ENCODE data around the gene TBCA. TPM values are rescaled to one million over a fixed set of nuclear protein-coding genes. Genes with fewer than 3 reads are reported as not detected.

The TBCA gene
- total RNA-seq, 4 donors from 2014 or later = 127 to 222 (median 165) TPM

DNA sequence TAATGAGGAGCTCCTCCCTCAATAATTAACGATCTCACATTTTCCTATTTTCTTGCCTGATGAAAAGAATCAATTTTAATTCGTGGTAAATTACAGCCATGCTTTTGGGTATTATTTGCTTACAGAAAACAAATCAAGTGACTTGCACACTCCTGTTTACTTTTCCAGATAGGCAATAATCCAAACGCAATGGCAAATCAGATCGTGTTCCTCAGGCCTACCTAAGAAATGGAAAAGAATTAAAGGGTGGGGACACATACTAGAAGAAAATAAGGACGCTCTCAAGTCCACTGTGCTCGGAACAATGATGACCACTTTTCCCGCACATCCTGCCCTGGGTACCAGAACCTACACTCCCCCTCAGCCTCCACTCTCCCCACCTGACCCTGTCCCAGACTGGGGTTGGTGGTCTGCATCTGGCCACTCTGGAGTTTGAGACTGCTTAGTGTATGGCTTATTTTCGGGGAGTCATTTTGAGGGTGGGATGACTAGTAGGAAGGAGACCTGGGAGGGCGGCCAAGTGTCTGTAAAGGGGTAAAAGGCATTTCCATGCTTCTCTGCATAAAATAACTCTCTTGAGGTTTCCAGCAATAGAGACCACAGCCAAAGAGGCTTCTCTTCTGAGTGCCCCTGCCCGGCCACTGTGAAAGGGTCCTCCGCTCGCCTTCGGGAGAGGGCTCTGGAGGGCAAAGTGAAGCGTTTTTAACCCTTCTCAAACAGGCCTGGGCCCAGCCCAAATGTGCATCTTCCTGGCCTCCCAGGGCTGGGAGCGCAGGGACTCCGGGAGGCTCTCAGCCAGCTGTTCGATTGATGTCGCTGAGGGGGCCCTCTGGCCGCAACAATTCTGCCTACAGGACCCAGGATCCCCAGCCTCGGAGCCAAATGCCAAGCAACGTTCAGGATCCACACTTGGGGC, 133.1 kb downstream of the TBCA start:
- Histone ChIP-seq H3K27ac (no peak overlapping the region), H3K9me3 (no peaks in the 10 kb centered on the region), H3K4me1 (peaks cover 4 to 25% of the 10 kb centered on the region in 2 donors), H3K36me3 (no peaks in the 10 kb centered on the region), H3K27me3 (peaks cover 74% of the 10 kb centered on the region), H3K4me3 (replicated peaks in 1 of 3) (no peak overlapping the region)
- WGBS, 2 donors = 11 to 12% methylated on average over 17 to 21 of the region's 21 CpGs
- no peak for DNase-seq
- no peak for TF ChIP-seq POLR2A (IDR thresholded peaks at IDR 0.05)
- TF ChIP-seq, protein P1, sequence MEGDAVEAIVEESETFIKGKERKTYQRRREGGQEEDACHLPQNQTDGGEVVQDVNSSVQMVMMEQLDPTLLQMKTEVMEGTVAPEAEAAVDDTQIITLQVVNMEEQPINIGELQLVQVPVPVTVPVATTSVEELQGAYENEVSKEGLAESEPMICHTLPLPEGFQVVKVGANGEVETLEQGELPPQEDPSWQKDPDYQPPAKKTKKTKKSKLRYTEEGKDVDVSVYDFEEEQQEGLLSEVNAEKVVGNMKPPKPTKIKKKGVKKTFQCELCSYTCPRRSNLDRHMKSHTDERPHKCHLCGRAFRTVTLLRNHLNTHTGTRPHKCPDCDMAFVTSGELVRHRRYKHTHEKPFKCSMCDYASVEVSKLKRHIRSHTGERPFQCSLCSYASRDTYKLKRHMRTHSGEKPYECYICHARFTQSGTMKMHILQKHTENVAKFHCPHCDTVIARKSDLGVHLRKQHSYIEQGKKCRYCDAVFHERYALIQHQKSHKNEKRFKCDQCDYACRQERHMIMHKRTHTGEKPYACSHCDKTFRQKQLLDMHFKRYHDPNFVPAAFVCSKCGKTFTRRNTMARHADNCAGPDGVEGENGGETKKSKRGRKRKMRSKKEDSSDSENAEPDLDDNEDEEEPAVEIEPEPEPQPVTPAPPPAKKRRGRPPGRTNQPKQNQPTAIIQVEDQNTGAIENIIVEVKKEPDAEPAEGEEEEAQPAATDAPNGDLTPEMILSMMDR (IDR thresholded peaks at IDR 0.05) = no peak
- intact Hi-C loops (cut with DNase I) = no loop called here

GRCh38 chr5:77641963-77642737, 134.0 kb downstream of the TBCA start:
- DNase-seq = no peak
- Histone ChIP-seq H3K36me3 (no peaks in the 10 kb centered on the region), H3K4me1 (peaks cover 4 to 25% of the 10 kb centered on the region in 2 donors), H3K27me3 (peaks cover 83% of the 10 kb centered on the region), H3K4me3 (replicated peaks in 1 of 3) (no peak overlapping the region), H3K9me3 (no peaks in the 10 kb centered on the region), H3K27ac (no peak overlapping the region)
- intact Hi-C loops (cut with DNase I) = no loop called here
- no peak for TF ChIP-seq POLR2A (IDR thresholded peaks at IDR 0.05)
- TF ChIP-seq, protein P1 (IDR thresholded peaks at IDR 0.05) = no peak
- WGBS, 2 donors = 14 to 19% methylated on average over 19 of the region's 19 CpGs

- H3K9me3 ChIP-seq = no peaks in the 10 kb centered on the region
- no peak overlapping the region for H3K27ac ChIP-seq
- no peak for DNase-seq
- TF ChIP-seq, protein P1 (IDR thresholded peaks at IDR 0.05) = no peak
- no peak for TF ChIP-seq POLR2A (IDR thresholded peaks at IDR 0.05)
- intact Hi-C loops (cut with DNase I) = no loop called here
- H3K4me1 ChIP-seq = peaks cover 4 to 25% of the 10 kb centered on the region in 2 donors
- WGBS, 2 donors = 12 to 15% methylated on average over 23 of the region's 23 CpGs
- no peak overlapping the region for H3K4me3 ChIP-seq (replicated peaks in 1 of 3)
- no peaks in the 10 kb centered on the region for H3K36me3 ChIP-seq
- peaks cover 90% of the 10 kb centered on the region for H3K27me3 ChIP-seq
Measured at GRCh38 chr5:77641397-77641943, 134.7 kb downstream of the TBCA start.

Other genes with a start within 250 kb of the TBCA start
- not detected for gene OTP, start 137.6 kb downstream of the TBCA start, total RNA-seq